ENCODE data around the gene NBPF4. TPM values are rescaled to one million over a fixed set of nuclear protein-coding genes. Genes with fewer than 3 reads are reported as not detected.

The NBPF4 gene
- total RNA-seq, 1 donor from 2014 or later = not detected

GRCh38 chr1:108194051-108194450 lies 49.8 kb downstream of the NBPF4 start:
- Histone ChIP-seq H3K36me3 (ENCODE audit: control insufficient read depth, insufficient read depth, low read length) (no peaks in the 10 kb centered on the region), H3K4me3 (ENCODE audit: low read depth, low read length) (no peak overlapping the region), H3K27me3 (ENCODE audit: control insufficient read depth, insufficient read depth, low read length) (no peaks in the 10 kb centered on the region)
- DNase-seq (ENCODE audit: low read depth) = no peak
- no peak for TF ChIP-seq CTCF (IDR thresholded peaks at IDR 0.05; ENCODE audit: insufficient read depth, low read length, poor library complexity, severe bottlenecking)

- TF ChIP-seq CTCF (IDR thresholded peaks at IDR 0.05; ENCODE audit: insufficient read depth, low read length, poor library complexity, severe bottlenecking) = no peak
- no peaks in the 10 kb centered on the region for H3K27me3 ChIP-seq (ENCODE audit: control insufficient read depth, insufficient read depth, low read length)
- H3K4me3 ChIP-seq (ENCODE audit: low read depth, low read length) = no peak overlapping the region
- no peak for DNase-seq (ENCODE audit: low read depth)
- no peaks in the 10 kb centered on the region for H3K36me3 ChIP-seq (ENCODE audit: control insufficient read depth, insufficient read depth, low read length)
Observed at GRCh38 chr1:108193333-108193732, 50.5 kb downstream of the NBPF4 start.

DNA sequence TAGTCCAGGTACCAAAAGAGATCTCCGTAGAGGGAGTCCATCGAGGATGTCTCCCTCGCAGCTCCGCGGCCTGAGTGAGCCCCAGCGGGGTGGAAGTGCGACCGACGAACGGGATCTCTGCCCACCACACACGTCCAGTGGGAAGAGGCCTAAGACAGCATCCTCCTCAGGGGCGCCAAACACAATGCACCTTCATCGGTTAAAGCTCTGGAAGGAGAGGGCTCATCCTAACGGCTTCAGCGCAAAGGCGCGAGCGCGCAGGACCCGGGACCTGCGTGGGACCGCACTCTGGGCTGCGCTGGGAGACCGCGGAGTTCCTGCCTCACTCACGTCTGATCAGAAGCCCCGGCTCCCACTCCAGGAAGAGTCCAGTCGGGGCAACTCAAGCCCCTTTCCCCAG lies 51.3 kb downstream of the NBPF4 start:
- no peak for TF ChIP-seq CTCF (IDR thresholded peaks at IDR 0.05; ENCODE audit: insufficient read depth, low read length, poor library complexity, severe bottlenecking)
- H3K27me3 ChIP-seq (ENCODE audit: control insufficient read depth, insufficient read depth, low read length) = no peaks in the 10 kb centered on the region
- no peak for DNase-seq (ENCODE audit: low read depth)
- H3K4me3 ChIP-seq (ENCODE audit: low read depth, low read length) = no peak overlapping the region
- H3K36me3 ChIP-seq (ENCODE audit: control insufficient read depth, insufficient read depth, low read length) = no peaks in the 10 kb centered on the region

DNA sequence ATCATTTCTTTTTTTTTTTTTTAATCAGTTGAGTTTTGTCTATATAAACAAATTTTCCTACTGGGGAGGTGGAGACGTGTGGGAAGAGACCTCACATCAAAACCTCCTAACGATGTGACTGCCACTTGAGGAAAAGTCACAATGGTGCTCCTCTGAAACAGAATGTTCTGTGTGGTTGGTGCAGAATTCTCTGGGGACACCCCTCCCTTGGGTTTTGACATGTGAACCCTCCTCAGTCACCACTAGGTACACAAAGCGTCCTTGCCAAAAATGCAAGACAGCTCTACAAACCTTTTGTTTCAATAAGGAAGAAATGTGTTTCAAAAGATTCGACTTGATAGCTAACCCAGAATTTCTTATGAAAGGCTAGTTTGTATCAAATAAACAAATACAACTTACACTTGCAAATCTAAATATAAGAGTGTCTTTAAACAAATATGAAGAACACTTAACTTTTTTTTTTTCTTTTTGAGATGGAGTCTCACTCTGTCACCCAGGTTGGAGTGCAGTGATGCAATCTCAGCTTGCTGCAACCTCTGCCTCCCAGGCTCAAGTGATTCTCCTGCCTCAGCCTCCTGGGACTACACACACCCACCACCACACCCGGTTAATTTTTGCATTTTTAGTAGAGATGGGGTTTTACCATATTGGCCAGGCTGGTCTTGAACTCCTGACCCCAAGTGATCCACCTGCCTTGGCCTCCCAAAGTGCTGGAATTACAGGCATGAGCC lies 53.0 kb downstream of the NBPF4 start:
- no peak for TF ChIP-seq CTCF (IDR thresholded peaks at IDR 0.05; ENCODE audit: insufficient read depth, low read length, poor library complexity, severe bottlenecking)
- Histone ChIP-seq H3K36me3 (ENCODE audit: control insufficient read depth, insufficient read depth, low read length) (no peaks in the 10 kb centered on the region), H3K4me3 (ENCODE audit: low read depth, low read length) (no peak overlapping the region), H3K27me3 (ENCODE audit: control insufficient read depth, insufficient read depth, low read length) (no peaks in the 10 kb centered on the region)
- no peak for DNase-seq (ENCODE audit: low read depth)

DNA sequence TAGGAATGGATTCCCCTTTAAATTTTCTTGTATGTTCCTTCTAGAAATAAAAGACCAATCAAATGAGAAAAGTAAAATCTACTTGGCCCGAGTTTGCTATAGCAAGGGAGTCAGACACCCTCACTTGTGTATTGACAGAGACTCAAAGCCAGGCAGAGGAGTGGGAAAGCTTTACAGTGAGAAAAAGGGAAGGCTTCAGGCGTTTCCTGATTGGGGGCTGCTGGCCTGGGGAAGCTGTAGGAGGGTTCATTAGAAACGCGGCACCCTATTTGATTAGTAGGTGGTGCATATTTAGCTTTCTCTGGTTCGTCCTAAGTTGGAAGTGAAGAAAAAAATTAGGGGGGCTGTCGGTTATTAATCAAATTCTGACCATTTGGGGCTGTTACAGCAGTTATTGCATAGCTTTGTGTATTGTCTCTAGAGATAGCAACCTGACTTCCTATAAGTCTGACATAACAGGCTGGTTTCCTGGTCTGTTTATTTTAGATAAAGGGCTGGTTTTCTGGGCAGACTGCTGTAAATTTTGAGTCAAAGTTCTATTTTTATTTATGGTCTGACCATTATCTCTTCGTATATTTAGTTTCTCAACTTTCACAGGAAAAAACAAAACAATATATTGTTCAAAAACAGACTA lies 53.8 kb downstream of the NBPF4 start:
- Histone ChIP-seq H3K36me3 (ENCODE audit: control insufficient read depth, insufficient read depth, low read length) (no peaks in the 10 kb centered on the region), H3K27me3 (ENCODE audit: control insufficient read depth, insufficient read depth, low read length) (no peaks in the 10 kb centered on the region), H3K4me3 (ENCODE audit: low read depth, low read length) (no peak overlapping the region)
- DNase-seq (ENCODE audit: low read depth) = no peak
- no peak for TF ChIP-seq CTCF (IDR thresholded peaks at IDR 0.05; ENCODE audit: insufficient read depth, low read length, poor library complexity, severe bottlenecking)
